ENCODE measurements around the gene ZRSR2.
"Not testable (repeated sequence)": the region's sequence is repeated elsewhere in the genome, so short reads cannot be mapped to it uniquely, and the experiment has no call there.

ZRSR2 gene, protein sequence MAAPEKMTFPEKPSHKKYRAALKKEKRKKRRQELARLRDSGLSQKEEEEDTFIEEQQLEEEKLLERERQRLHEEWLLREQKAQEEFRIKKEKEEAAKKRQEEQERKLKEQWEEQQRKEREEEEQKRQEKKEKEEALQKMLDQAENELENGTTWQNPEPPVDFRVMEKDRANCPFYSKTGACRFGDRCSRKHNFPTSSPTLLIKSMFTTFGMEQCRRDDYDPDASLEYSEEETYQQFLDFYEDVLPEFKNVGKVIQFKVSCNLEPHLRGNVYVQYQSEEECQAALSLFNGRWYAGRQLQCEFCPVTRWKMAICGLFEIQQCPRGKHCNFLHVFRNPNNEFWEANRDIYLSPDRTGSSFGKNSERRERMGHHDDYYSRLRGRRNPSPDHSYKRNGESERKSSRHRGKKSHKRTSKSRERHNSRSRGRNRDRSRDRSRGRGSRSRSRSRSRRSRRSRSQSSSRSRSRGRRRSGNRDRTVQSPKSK

DNA sequence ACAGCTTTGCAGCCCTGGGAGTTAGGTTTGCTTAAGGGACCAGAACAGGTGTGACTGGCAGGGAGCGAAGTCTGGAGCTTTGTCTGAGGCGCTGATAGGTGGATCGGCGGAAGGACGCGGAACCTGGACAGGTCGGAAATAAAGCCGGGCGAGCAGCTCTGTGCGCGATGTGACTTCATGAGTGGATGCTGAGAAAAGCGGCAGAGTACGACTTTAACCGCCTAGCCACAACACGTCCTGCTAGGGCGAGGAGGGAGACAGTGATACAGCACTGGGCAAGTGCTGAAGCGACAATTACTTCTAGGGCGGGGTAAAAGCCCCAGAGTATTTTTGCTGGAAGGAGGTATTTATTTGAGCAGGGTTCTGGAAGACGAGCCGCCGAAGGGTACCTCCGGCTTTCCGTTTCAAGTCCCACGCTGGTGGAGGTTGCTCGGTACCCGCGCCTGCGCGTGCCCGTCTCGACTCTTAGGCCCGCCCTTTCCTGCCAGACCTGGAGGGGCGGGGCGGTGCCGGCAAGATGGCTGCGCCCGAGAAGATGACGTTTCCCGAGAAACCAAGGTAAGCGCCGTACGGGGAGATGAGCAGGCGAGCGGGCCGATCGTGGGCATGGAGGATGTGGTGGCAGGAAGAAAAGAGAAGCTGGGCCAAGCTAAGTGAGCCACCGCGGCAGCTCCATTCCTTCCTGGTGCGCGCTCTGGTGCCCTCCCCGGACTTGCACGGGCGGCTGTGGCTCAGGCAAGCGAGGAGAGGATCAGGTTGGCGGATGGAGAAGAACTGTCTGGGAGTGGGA, at the start of gene ZRSR2:
ZRSR2 (plus strand) TSS at position 506 of the 790 bp plus-strand sequence; CDS start at position 518, 12 bp downstream.
- DNase-seq (ENCODE audit: extremely low spot score) = peak; percentile 91
- TF ChIP-seq LEF1 (IDR thresholded peaks at IDR 0.05; ENCODE audit: borderline replicate concordance) (no peak), SUZ12 (IDR thresholded peaks at IDR 0.05) (no peak), FOXA1 (IDR thresholded peaks at IDR 0.05) (no peak), FOXK2 (IDR thresholded peaks at IDR 0.05) (no peak), CTBP1 (IDR thresholded peaks at IDR 0.05; ENCODE audit: borderline replicate concordance) (peak; percentile 72), ELF4 (IDR thresholded peaks at IDR 0.05) (peak; percentile 44; the same call in 1 of the 2 replicates), TARDBP (IDR thresholded peaks at IDR 0.05) (no peak), L3MBTL2 (conservative IDR thresholded peaks at IDR 0.05) (peak; percentile 45), SP1 (IDR thresholded peaks at IDR 0.05) (no peak), NFRKB (IDR thresholded peaks at IDR 0.05) (no peak)
- TF ChIP-seq, protein P1, sequence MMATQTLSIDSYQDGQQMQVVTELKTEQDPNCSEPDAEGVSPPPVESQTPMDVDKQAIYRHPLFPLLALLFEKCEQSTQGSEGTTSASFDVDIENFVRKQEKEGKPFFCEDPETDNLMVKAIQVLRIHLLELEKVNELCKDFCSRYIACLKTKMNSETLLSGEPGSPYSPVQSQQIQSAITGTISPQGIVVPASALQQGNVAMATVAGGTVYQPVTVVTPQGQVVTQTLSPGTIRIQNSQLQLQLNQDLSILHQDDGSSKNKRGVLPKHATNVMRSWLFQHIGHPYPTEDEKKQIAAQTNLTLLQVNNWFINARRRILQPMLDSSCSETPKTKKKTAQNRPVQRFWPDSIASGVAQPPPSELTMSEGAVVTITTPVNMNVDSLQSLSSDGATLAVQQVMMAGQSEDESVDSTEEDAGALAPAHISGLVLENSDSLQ (IDR thresholded peaks at IDR 0.05) = peak; percentile 84
- ChIA-PET CTCF (no interaction called here), POLR2A (interaction anchor here (1.5 to 2.0 kb wide), 2 partner anchors 65 to 116 kb away, joined by 4 to 7 read pairs; partner anchors contain the start of gene AP1S2)

DNA sequence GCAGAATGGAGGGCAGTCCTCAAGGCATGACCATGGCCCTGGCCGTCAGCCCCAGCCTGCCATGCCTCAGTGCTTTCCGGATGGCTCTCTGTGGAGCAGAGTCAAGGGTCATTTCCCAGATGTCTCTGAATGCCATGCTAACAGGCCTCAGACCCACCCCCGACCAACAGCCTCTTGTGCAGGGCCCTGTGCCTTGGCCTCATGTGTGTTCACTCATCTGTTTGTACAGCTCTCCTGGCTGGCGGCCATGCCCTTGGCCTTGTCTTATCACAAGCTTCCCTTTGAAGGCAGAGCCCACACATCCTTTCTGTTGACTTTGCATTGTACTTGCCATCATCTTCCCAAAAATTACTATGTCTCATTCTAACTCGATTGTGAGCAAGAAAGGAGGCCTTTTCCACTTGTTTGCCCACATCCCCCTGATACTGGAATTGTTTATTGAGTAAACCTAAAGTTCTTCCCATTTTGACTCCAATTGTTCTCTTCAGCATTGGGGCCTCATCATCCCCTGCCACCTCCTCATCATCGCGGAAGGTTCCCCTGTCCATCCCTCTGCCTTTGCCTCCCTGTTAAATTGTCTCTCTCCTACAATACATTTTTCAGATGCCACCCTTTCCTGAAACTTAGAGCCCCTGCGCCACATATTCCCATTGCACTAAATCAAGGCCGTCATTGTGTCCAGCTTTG, 46.0 kb upstream of the ZRSR2 start:
- ChIA-PET POLR2A (no interaction called here), CTCF (no interaction called here)
- no peak for DNase-seq (ENCODE audit: extremely low spot score)
- TF ChIP-seq NFRKB (IDR thresholded peaks at IDR 0.05) = no peak
- TF ChIP-seq FOXK2 (IDR thresholded peaks at IDR 0.05) = no peak
- no peak for TF ChIP-seq ZNF384 (IDR thresholded peaks at IDR 0.05)
- TF ChIP-seq SUZ12 (IDR thresholded peaks at IDR 0.05) = no peak
- no peak for TF ChIP-seq L3MBTL2 (conservative IDR thresholded peaks at IDR 0.05)
- TF ChIP-seq FOXM1 (IDR thresholded peaks at IDR 0.05; ENCODE audit: borderline replicate concordance) = no peak
- no peak for TF ChIP-seq FOXA1 (IDR thresholded peaks at IDR 0.05)
- TF ChIP-seq ELF4 (IDR thresholded peaks at IDR 0.05) = no peak
- TF ChIP-seq CTBP1 (IDR thresholded peaks at IDR 0.05; ENCODE audit: borderline replicate concordance) = no peak
- TF ChIP-seq ARNT (IDR thresholded peaks at IDR 0.05) = no peak
- no peak for TF ChIP-seq LEF1 (IDR thresholded peaks at IDR 0.05; ENCODE audit: borderline replicate concordance)
- TF ChIP-seq, protein P1 (IDR thresholded peaks at IDR 0.05) = no peak
- TF ChIP-seq SP1 (IDR thresholded peaks at IDR 0.05) = no peak
- no peak for TF ChIP-seq TARDBP (IDR thresholded peaks at IDR 0.05)
- TF ChIP-seq HDGF (IDR thresholded peaks at IDR 0.05; ENCODE audit: borderline replicate concordance) = no peak
- no peak for TF ChIP-seq BHLHE40 (IDR thresholded peaks at IDR 0.05; ENCODE audit: borderline replicate concordance)

DNA sequence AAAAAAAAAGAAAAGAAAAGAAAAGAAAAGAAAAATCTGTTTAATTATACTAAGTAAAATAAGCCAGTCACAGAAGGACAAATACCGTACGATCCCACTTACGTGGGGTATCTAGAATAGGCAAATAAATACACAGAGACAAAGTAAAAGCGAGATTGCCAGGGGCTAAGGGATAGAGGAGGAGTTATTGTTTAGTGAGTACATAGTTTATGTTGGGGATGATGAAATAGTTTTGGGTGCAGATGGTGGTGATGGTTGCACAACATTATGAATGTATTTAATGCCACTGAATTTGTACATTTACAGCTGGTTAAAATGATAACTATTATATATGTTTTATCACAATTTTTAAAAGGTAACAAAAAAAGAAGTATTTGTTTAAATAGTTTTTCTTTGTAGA, 45.1 kb upstream of the ZRSR2 start:
- CTCF ChIA-PET = no interaction called here
- DNase-seq (ENCODE audit: extremely low spot score) = no peak
- POLR2A ChIA-PET = no interaction called here
- TF ChIP-seq CTBP1 (IDR thresholded peaks at IDR 0.05; ENCODE audit: borderline replicate concordance) (no peak), LEF1 (IDR thresholded peaks at IDR 0.05; ENCODE audit: borderline replicate concordance) (no peak), TARDBP (IDR thresholded peaks at IDR 0.05) (no peak)

DNA sequence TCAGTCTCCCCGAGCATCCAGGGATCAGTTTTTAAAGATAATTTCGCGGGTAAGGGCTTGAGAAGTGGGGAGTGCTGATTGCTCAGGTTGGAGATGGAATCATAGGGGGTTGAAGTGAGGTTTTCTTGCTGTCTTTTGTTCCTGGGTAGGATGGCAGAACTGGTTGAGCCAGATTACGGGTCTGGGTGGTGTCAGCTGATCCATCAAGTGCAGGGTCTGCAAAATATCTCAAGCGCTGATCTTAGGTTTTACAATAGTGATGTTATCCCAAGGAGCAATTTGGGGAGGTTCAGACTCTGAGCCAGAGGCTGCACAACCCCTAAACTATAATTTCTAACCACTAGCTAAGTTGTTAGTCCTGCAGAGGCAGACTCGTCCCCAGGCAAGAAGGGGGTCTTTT, 43.6 kb upstream of the ZRSR2 start:
- POLR2A ChIA-PET = interaction anchor here (0.6 kb wide), 1 partner anchor 34 kb away, joined by 3 read pairs; no protein-coding TSS in a partner anchor
- DNase-seq (ENCODE audit: extremely low spot score); CTCF ChIA-PET: not testable (repeated sequence)

DNA sequence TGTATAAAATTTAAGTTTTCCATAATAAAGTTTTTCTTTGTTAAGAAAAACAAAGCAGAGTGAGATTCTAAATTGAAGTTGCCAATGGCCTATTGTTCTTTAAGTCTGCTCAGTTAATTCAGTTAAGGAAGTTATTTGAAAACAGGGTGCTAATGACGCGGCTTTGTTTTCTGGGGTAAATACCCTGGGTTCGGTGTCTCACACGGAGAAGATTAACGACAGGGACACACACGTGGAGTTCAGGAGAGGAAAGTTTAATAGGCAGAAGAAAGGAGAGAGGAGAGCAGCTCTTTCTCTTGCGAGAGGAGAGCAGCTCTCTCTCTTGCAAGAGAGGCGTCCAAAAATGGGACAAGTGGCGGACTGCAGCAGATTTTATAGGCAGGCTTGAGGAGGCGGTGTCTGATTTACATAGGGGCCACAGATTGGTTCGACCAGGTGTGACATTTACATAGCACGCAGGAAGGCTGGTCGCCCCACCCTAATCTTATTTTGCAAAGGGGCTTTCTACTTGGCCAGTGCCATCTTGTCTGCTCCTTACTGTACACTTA, 42.6 kb upstream of the ZRSR2 start:
- no peak for TF ChIP-seq BHLHE40 (IDR thresholded peaks at IDR 0.05; ENCODE audit: borderline replicate concordance)
- TF ChIP-seq HDGF (IDR thresholded peaks at IDR 0.05; ENCODE audit: borderline replicate concordance) = no peak
- no peak for TF ChIP-seq SP1 (IDR thresholded peaks at IDR 0.05)
- no peak for TF ChIP-seq TARDBP (IDR thresholded peaks at IDR 0.05)
- TF ChIP-seq CTBP1 (IDR thresholded peaks at IDR 0.05; ENCODE audit: borderline replicate concordance) = no peak
- TF ChIP-seq LEF1 (IDR thresholded peaks at IDR 0.05; ENCODE audit: borderline replicate concordance) = no peak
- POLR2A ChIA-PET = no interaction called here
- DNase-seq (ENCODE audit: extremely low spot score) = no peak
- CTCF ChIA-PET = no interaction called here

DNA sequence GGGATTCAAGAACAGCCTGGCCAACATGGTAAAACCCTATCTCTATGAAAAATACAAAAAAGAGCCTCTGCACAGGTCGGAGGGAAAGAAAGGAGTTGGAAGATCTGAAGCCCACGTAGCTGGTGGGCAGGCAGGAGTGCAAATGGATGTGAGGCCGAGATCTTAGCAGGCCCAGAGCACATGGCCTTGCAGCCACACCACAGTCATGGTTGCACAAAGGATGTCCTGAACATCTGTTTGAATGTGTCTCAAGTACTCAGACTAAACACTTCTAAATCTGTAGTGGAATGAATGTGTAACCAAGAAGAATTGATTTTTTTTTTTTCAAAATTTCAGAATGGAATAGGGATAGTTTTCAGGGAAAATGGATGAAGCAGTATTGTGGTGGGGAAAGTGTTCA, 41.4 kb upstream of the ZRSR2 start:
- CTCF ChIA-PET = no interaction called here

More for the DNA sequence above, 41.4 kb upstream of the ZRSR2 start:
- DNase-seq (ENCODE audit: extremely low spot score) = no peak
- POLR2A ChIA-PET = interaction anchor here (0.6 kb wide), 1 partner anchor 106 kb away, joined by 4 read pairs; no protein-coding TSS in a partner anchor
- no peak for TF ChIP-seq SP1 (IDR thresholded peaks at IDR 0.05)
- TF ChIP-seq LEF1 (IDR thresholded peaks at IDR 0.05; ENCODE audit: borderline replicate concordance) = no peak
- no peak for TF ChIP-seq TARDBP (IDR thresholded peaks at IDR 0.05)
- TF ChIP-seq CTBP1 (IDR thresholded peaks at IDR 0.05; ENCODE audit: borderline replicate concordance) = no peak
- TF ChIP-seq FOXM1 (IDR thresholded peaks at IDR 0.05; ENCODE audit: borderline replicate concordance) = no peak
- TF ChIP-seq FOXA1 (IDR thresholded peaks at IDR 0.05) = no peak
- no peak for TF ChIP-seq ZNF384 (IDR thresholded peaks at IDR 0.05)
- TF ChIP-seq NFRKB (IDR thresholded peaks at IDR 0.05) = no peak
- TF ChIP-seq BHLHE40 (IDR thresholded peaks at IDR 0.05; ENCODE audit: borderline replicate concordance) = no peak
- no peak for TF ChIP-seq SUZ12 (IDR thresholded peaks at IDR 0.05)
- TF ChIP-seq, protein P1 (IDR thresholded peaks at IDR 0.05) = no peak
- no peak for TF ChIP-seq ARNT (IDR thresholded peaks at IDR 0.05)
- no peak for TF ChIP-seq ELF4 (IDR thresholded peaks at IDR 0.05)
- no peak for TF ChIP-seq HDGF (IDR thresholded peaks at IDR 0.05; ENCODE audit: borderline replicate concordance)
- TF ChIP-seq FOXK2 (IDR thresholded peaks at IDR 0.05) = no peak
- TF ChIP-seq L3MBTL2 (conservative IDR thresholded peaks at IDR 0.05) = no peak
